Measurements from ENCODE around the gene RBX1.
"Not testable (repeated sequence)": the region's sequence is repeated elsewhere in the genome, so short reads cannot be mapped to it uniquely, and the experiment has no call there.

Gene RBX1

GRCh38 chr22:40950962-40951794 is at the start of gene RBX1:
Gene RBX1, plus strand, starts transcription at chr22:40951378. Its CDS starts 21 bp downstream, at chr22:40951399.
- peak; percentile 98 for DNase-seq

- DNase-seq, result no peak
These were observed 47.1 kb upstream of the RBX1 start for GRCh38 chr22:40904101-40904500.

- DNase-seq, result no peak
These were observed 42.3 kb upstream of the RBX1 start for GRCh38 chr22:40908895-40909294.

- DNase-seq, result no peak
These were observed 39.4 kb upstream of the RBX1 start for GRCh38 chr22:40911772-40912171.

GRCh38 chr22:40912987-40913386 is 38.2 kb upstream of the RBX1 start:
- DNase-seq, result not testable (repeated sequence)

DNA sequence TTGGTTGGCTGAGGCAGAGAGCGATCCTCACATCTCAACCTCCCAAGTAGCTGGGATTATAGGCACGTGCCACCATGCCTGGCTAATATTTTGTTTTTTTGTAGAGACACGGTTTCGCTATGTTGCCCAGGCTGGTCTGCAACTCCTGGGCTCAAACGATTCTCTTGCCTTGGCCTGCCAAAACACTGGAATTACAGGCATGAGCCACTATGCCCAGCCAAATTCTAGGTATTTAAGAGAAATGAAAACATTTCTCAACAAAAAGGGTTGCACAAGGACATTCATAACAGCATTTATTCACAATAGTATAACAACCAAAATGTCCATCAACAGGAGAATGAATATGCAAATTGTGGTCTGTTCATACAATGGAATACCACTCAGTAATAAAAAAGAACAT is 31.7 kb upstream of the RBX1 start:
- DNase-seq, result no peak

GRCh38 chr22:40920526-40920925 is 30.7 kb upstream of the RBX1 start:
- DNase-seq, result no peak

GRCh38 chr22:40922484-40923303 is 28.5 kb upstream of the RBX1 start:
- peak in 1 of 2 donors; percentile 57 for DNase-seq

DNA sequence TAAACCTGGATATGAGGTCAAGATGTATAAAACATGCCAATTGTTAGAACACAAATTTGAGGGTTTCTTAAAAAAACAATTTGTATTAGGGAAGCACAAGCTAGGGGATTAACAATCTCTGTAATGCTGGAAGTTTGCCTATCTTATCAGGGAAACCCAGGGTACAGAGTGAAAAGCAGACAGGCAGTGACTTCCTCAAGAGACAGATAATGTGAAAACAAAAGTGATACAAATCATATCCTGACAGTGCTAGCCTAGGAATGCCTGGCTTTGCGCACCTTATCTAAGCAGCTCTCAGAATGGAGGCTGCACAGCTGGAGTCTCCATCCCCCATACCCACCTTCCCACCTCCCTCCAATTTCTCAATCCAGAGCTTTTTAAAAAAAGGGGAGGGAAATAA is 22.5 kb upstream of the RBX1 start:
- DNase-seq, result no peak

DNA sequence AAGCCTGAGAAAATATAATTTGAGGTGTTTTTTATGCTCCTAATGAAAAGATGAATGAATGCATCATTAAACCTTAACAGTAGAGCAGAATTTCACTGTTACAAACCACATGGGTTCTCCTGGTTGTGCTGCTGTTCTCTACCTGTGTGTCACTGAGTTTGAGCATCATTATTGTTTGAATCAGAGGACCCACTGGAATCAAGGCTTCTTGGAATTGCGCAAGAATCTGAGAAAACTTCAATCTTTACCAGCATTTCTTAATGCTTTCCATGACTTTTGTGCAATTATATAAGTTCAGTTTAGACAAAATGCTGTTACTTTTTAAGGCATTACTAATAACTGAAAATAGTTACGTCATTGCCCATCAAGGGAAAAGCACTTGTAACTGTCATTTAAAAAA is 18.8 kb upstream of the RBX1 start:
- DNase-seq, result no peak

DNA sequence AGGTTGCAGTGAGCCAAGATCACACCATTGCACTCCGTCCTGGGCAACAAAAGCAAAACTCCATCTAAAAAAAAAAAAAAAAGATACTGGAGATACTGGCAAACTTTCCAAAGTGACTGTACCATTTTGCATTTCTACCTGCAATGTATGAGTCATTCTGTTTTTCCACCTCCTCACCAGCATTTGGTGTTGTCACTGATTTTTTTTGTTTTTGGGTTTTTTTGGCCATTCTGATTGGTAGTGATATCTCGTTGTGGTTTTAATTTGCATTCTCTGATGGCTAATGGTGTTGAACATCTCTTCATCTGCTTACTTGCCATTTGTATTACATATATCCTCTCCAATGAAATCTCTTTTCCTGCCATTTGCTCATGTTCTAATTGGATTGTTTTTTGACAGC is 12.0 kb upstream of the RBX1 start:
- no peak for DNase-seq

DNA sequence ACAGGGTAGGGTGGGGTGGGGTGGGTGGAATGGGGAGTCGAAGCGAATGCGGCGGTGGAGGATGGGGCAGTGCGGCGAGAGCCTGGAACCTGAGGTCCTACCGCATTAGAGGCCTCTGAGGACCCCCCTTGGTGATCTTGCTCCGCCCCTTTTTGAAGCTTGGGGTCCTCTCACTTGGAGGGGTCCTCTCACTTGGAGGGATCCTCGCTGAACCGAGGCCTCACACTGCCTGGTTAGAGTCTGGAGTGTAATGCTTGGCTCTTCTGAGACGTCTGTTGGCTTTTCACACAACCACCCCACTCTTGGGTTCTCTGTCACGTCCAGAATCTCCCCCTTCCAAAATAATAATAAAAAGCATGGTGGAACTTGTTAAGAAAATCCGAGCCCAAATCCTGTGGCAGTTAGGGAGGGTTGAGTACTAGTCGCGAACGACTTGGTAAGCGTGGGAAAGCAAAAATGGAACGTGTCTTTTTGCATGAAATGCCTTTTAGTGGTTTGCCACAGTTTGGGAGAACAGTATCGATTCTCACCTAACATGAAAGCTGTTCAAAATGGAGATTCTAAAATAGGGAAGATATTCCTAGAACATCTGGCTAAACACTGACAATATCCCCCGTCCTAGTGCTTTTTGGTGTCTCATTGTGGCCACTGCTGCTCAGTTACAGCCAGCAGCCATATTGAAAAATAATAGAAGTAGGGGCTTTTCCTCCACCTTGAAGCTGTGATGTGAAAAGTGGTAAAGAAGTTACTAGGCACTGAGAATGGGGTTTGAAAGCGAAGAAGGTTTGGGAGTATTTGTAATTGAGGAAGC is 822 bp downstream of the RBX1 start:
- DNase-seq, result no peak

- no peak for DNase-seq
These were observed 2.3 kb downstream of the RBX1 start for GRCh38 chr22:40953471-40953870.

- no peak for DNase-seq
These were observed 2.9 kb downstream of the RBX1 start for GRCh38 chr22:40954113-40954512.

- DNase-seq, result no peak
These were observed 4.4 kb downstream of the RBX1 start for GRCh38 chr22:40955571-40955970.

- DNase-seq, result no peak
These were observed 6.4 kb downstream of the RBX1 start for GRCh38 chr22:40957601-40958000.

DNA sequence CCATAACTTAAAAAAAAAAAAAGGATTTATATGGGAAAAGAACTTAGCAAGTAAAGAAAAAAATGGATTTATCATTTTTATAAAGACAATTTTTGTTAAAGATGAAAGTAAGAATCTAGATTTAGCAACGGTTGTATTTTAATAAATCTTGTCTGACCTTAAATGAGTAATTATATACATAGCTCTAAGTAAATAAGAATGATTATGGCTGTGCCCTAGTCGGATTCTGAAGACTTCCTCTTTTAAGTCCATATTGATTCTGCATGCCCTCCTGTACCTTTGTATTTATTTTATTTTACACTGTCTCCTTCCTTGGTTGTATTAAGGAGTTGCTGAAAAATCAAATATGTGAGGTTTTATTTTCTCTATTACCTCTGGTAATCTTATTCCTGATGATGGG is 7.1 kb downstream of the RBX1 start:
- DNase-seq, result no peak

- DNase-seq, result no peak
These were observed 9.0 kb downstream of the RBX1 start for GRCh38 chr22:40960145-40960544.

- no peak for DNase-seq
These were observed 15.0 kb downstream of the RBX1 start for GRCh38 chr22:40965936-40966725.

- DNase-seq, result no peak
These were observed 15.5 kb downstream of the RBX1 start for GRCh38 chr22:40966726-40967085.

DNA sequence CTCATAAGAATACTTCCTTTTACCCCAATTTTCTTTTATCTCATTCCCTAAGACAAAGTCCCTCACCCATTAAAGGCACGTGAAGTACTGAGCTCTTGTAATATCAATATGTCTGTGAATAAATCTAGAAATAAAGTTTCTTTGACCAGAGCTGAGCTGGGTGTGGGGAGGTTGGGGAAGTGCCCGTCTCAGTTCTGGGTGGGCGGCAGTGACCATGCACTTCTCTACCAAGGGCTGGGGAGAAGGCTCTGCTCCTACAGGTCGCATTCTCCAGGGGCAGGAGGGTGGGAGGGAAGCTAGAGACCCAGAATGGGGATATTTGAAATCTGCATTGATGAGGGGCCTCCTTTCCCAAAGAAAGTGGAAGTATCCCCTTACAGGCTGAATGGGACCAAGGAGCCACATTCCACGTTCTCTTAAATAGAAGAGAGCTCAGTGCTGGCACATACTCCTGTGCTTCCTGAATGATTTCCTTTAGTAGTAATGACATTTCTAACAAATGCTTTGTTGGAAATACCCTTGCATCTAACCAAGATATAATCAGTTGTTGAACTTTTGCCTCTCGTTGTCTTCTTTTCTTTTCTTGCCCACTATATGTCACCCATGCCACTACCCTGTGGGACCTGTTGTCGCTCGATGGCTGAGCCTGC is 16.1 kb downstream of the RBX1 start:
- DNase-seq, result no peak

- DNase-seq, result no peak
These were observed 21.4 kb downstream of the RBX1 start for GRCh38 chr22:40972587-40972986.
